BLaER1 (cell line): ENCODE results near the gene DGKB.

ENCODE experiments used
- H3K27ac ChIP-seq: shearing (Covaris generic); formaldehyde crosslinking; 2 replicates; pipeline ENCODE4 v1.8.1; 2022
- H3K27me3 ChIP-seq: shearing (Covaris generic); formaldehyde crosslinking; 2 replicates; pipeline ENCODE4 v1.8.1; 2022
- H3K36me3 ChIP-seq: shearing (Covaris generic); formaldehyde crosslinking; 2 replicates; pipeline ENCODE4 v1.8.1; 2022
- H3K4me1 ChIP-seq: shearing (Covaris generic); formaldehyde crosslinking; 2 replicates; pipeline ENCODE4 v1.8.1; 2022
- H3K4me2 ChIP-seq: shearing (Covaris generic); formaldehyde crosslinking; 2 replicates; pipeline ENCODE4 v1.8.1; 2022
- H3K4me3 ChIP-seq: shearing (Covaris generic); formaldehyde crosslinking; 2 replicates; pipeline ENCODE4 v1.8.1; 2022
- H3K9ac ChIP-seq: shearing (Covaris generic); formaldehyde crosslinking; 2 replicates; pipeline ENCODE4 v1.8.1; 2022
- H3K9me3 ChIP-seq: shearing (Covaris generic); formaldehyde crosslinking; 2 replicates; pipeline ENCODE4 v1.8.1; 2022
- H4K20me1 ChIP-seq: shearing (Covaris generic); formaldehyde crosslinking; 2 replicates; pipeline ENCODE4 v1.8.1; 2022
- Cebpa-rat ChIP-seq: shearing (Covaris generic); IDR thresholded peaks from 2 replicates; pipeline ENCODE4 v1.8.1; 2022

The DGKB gene

DNA sequence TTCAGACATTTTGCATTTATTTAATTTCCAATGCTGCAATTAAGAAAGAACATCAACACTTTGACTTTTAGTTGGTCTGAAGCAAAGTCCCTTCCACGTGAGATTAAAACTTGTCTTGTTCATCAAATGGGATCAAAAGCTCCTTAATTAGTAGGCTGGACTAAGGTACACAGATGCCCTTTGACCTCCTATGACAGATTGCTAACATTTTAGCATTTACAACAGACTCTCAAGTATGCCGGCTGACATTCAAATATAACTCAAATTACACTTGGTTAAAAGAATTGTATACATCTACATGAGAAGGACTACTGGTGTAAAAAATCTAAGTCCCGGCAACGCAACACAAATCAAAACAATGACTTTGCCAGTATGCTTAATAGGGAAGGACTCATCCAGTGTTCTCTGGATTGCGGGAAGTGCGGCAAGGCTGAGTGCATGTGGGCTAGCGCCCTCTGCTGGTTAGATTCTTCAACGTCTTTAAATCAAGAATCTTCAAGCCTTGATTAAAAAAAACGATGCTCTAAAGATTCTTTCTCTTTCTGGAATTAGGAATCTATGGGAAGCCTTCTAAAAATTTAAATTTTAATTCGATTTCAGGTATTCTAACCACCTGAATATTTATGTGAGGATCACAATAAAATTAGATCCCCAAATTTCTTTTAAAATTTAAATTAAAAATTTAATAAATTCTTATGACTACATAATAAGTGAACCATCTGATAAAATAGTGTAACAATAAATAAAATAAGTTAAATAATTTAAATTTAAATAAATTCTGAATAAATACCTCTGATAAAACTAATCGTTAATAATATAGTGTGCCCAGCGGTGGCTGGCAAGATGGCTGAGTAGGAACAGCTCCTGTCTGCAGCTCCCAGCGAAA, 444.7 kb downstream of the DGKB start:
- no peak overlapping the region for H3K9ac ChIP-seq
- no peak overlapping the region for H3K4me3 ChIP-seq
- H3K4me1 ChIP-seq, result no peaks in the 10 kb centered on the region
- H4K20me1 ChIP-seq, result no peaks in the 10 kb centered on the region
- no peaks in the 10 kb centered on the region for H3K36me3 ChIP-seq
- no peak for TF ChIP-seq Cebpa-rat
- H3K27ac ChIP-seq, result no peak overlapping the region
- H3K9me3 ChIP-seq, result no peaks in the 10 kb centered on the region
- H3K27me3 ChIP-seq, result no peaks in the 10 kb centered on the region
- no peak overlapping the region for H3K4me2 ChIP-seq

DNA sequence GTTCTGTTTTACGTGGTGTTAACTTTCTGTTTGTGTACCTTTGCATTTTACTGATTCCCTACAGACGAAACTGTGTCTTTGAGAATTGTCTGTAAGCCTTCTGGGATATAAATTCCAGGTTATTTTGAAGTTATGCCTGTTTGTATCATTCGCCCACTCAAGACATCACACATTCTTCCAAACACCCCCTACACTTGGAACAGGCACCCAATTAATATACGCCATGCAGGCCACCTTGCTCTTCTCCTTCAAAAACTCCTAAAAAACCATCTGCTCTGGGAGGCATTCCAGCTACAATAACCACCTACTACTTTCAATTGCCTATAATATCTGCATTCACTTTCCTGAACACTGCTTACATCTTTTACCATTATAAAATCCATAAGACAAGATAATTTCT, 453.3 kb downstream of the DGKB start:
- TF ChIP-seq Cebpa-rat, result no peak
- Histone ChIP-seq H3K27me3 (no peaks in the 10 kb centered on the region), H3K27ac (no peak overlapping the region), H4K20me1 (no peaks in the 10 kb centered on the region), H3K4me3 (no peak overlapping the region), H3K4me2 (no peak overlapping the region), H3K9ac (no peak overlapping the region), H3K36me3 (no peaks in the 10 kb centered on the region), H3K9me3 (no peaks in the 10 kb centered on the region), H3K4me1 (no peaks in the 10 kb centered on the region)

DNA sequence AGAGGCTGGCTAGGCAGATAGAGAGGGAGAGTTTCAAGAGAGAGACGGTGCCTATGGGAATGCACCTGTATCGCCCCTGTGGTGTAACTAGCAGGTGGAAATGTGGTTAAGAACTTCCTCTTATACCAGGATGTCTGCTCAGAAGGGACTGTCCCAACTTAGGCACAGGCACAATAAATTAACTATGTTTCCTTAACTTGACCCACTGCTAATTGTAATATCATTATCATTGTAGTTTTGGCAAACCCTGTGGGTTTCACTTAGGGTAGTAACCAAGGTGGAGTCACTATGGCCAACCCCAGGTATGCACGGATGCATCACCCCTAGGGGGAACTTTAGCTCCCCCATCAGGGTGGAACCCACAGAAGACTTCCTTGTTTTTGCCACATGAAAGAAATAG, 455.7 kb downstream of the DGKB start:
- Histone ChIP-seq H3K27ac (no peak overlapping the region), H4K20me1 (no peaks in the 10 kb centered on the region), H3K9ac (no peak overlapping the region), H3K9me3 (no peaks in the 10 kb centered on the region), H3K36me3 (no peaks in the 10 kb centered on the region), H3K4me3 (no peak overlapping the region), H3K4me2 (no peak overlapping the region), H3K4me1 (no peaks in the 10 kb centered on the region), H3K27me3 (no peaks in the 10 kb centered on the region)
- TF ChIP-seq Cebpa-rat, result no peak

DNA sequence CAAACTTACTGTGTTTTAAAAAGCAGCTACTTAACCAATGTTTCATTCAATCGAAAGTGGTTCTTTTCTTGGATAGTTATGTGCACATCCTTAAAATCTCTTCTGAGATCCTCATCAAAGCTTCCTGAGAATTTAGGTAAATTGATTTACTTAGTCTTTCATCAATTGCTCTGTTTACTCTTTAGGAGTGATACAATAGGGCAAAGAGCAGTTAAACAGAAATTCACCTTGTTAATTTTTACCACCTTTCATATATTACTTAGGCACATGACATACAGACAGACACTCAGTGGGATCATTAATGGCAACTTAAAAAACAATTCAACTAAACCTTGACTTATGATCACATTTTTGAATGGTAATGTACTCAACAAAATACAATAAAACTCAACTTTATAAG, 456.3 kb downstream of the DGKB start:
- no peaks in the 10 kb centered on the region for H4K20me1 ChIP-seq
- no peak overlapping the region for H3K9ac ChIP-seq
- no peak overlapping the region for H3K4me2 ChIP-seq
- no peak overlapping the region for H3K4me3 ChIP-seq
- H3K27me3 ChIP-seq, result no peaks in the 10 kb centered on the region
- H3K4me1 ChIP-seq, result no peaks in the 10 kb centered on the region
- no peak for TF ChIP-seq Cebpa-rat
- no peaks in the 10 kb centered on the region for H3K36me3 ChIP-seq
- H3K27ac ChIP-seq, result no peak overlapping the region
- no peaks in the 10 kb centered on the region for H3K9me3 ChIP-seq

DNA sequence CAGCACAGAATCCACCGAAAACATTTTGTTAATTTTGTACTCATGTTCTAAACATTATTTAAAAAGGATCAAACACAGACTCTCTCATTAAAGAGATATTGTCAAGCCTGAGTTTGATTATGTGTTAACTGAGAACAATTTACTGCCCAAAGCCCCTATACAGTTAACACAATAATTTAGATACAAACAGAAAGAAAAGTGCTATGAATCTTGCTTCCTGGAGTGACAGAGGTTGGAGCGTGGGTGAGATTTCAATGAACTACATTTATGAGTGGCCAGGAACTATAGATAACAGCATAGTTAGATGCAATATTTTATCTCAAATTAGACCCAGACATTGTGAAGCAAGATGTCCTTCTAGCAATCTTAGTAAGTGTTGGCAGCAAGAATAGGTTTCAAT, 464.2 kb downstream of the DGKB start:
- Histone ChIP-seq H3K27ac (no peak overlapping the region), H3K27me3 (no peaks in the 10 kb centered on the region), H3K9ac (no peak overlapping the region), H3K4me3 (no peak overlapping the region), H3K36me3 (no peaks in the 10 kb centered on the region), H3K9me3 (no peaks in the 10 kb centered on the region), H4K20me1 (no peaks in the 10 kb centered on the region), H3K4me2 (no peak overlapping the region), H3K4me1 (no peaks in the 10 kb centered on the region)
- TF ChIP-seq Cebpa-rat, result no peak

DNA sequence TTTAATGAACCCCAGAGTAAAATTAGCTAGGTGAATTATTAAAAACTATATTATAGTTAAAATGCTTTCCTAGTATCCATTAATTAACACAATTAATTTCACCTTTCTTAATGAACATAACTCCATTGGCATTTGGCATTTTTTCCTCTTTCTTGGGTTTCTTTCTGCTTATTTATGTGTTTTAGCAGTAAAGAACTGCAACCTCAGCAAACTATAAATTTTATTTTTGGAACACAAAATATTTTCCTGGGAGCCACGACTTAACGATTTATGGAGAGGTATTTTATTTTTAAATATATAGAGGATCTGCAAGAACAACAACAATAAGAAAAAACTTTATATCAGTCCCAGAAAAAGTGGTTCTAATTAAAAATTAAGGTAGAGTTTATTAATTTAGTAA, 465.7 kb downstream of the DGKB start:
- no peaks in the 10 kb centered on the region for H3K27me3 ChIP-seq
- H3K4me1 ChIP-seq, result no peaks in the 10 kb centered on the region
- no peaks in the 10 kb centered on the region for H3K9me3 ChIP-seq
- H3K9ac ChIP-seq, result no peak overlapping the region
- TF ChIP-seq Cebpa-rat, result no peak
- no peak overlapping the region for H3K4me3 ChIP-seq
- no peak overlapping the region for H3K27ac ChIP-seq
- H4K20me1 ChIP-seq, result no peaks in the 10 kb centered on the region
- no peaks in the 10 kb centered on the region for H3K36me3 ChIP-seq
- H3K4me2 ChIP-seq, result no peak overlapping the region

DNA sequence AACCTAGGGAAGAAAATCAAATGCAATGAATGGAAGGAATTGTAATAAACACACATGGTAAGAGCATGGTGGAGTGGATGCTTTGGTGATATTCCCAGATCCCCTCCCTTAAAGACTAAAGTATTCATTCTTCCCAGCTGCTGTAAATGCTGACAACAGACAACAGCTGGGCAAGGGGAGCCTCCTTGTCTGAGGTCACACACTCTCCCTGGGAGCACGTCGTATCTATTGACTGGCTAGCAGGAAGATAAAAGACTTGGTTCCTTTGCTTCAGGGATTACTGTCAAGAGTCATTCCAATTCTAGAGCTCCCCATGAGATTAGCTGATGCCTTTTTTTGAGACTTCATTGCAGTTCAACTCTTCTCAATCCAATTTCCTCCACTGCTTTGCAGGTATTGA, 469.6 kb downstream of the DGKB start:
- no peak overlapping the region for H3K9ac ChIP-seq
- no peak for TF ChIP-seq Cebpa-rat
- no peaks in the 10 kb centered on the region for H3K4me1 ChIP-seq
- no peaks in the 10 kb centered on the region for H3K27me3 ChIP-seq
- no peaks in the 10 kb centered on the region for H3K36me3 ChIP-seq
- H3K9me3 ChIP-seq, result no peaks in the 10 kb centered on the region
- no peak overlapping the region for H3K4me3 ChIP-seq
- H3K27ac ChIP-seq, result no peak overlapping the region
- no peak overlapping the region for H3K4me2 ChIP-seq
- H4K20me1 ChIP-seq, result no peaks in the 10 kb centered on the region

DNA sequence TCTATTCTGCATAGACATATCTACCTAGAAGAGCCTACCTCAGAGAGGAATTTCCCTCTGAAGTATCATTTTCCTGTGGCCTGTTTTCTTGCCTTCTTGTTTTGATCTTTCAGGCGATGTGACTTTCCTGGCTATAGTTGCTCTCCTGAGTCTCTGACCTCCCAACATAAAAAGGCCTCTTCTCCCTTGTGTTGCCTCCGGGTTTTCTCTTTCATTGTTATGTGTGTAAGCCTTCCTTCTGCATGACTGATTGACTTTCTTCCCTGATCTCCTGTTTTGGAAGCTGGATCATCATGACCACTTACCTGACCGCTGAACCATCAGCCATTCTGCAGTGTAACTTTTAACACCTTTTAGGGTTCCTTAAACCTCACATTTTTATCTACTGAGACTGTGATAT, 471.6 kb downstream of the DGKB start:
- Histone ChIP-seq H3K27ac (no peak overlapping the region), H3K36me3 (no peaks in the 10 kb centered on the region), H4K20me1 (no peaks in the 10 kb centered on the region), H3K4me2 (no peak overlapping the region), H3K9me3 (no peaks in the 10 kb centered on the region), H3K4me1 (no peaks in the 10 kb centered on the region), H3K27me3 (no peaks in the 10 kb centered on the region), H3K4me3 (no peak overlapping the region), H3K9ac (no peak overlapping the region)
- no peak for TF ChIP-seq Cebpa-rat

DNA sequence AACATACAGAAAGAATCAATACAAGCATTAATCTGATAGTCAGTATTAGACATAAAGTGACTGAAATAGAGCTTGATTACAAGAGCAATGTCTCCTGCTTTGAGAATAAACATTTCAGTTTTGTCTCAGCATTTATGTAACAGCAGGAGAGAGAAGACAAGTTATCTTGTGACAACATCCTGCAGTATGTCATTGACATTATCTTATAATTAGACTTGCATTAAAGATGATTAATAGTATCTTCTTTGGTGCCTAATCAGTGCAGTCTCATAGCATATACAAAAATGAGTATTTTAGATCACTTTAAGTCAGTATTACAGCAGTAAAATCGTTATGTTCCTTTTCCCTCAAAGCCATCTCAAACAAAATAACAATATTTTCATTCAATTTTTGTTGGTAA, 477.0 kb downstream of the DGKB start:
- Histone ChIP-seq H4K20me1 (no peaks in the 10 kb centered on the region), H3K9me3 (no peaks in the 10 kb centered on the region), H3K9ac (no peak overlapping the region), H3K4me3 (no peak overlapping the region), H3K4me1 (no peaks in the 10 kb centered on the region), H3K4me2 (no peak overlapping the region), H3K36me3 (no peaks in the 10 kb centered on the region), H3K27me3 (no peaks in the 10 kb centered on the region), H3K27ac (no peak overlapping the region)
- no peak for TF ChIP-seq Cebpa-rat

DNA sequence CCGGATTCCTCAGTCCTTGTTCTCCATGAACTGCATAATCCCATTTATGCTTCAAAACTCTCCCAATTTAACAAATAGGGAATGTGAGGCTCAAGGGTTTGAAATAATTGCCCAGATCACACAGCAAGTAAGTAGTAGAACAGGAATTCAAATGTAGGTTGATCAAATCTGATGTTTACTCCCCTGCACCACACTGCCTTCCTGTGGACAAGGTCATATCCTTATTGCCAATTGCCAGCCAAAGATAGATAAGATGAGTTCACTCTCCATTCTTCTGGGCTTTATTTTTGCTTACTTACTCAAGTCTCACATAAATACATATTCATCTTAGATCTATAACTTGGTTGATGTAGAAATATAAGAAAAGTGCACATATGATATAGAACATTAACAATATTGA, 477.9 kb downstream of the DGKB start:
- no peak overlapping the region for H3K4me2 ChIP-seq
- no peak overlapping the region for H3K27ac ChIP-seq
- no peaks in the 10 kb centered on the region for H3K9me3 ChIP-seq
- no peak for TF ChIP-seq Cebpa-rat
- H3K36me3 ChIP-seq, result no peaks in the 10 kb centered on the region
- no peak overlapping the region for H3K4me3 ChIP-seq
- H3K4me1 ChIP-seq, result no peaks in the 10 kb centered on the region
- no peak overlapping the region for H3K9ac ChIP-seq
- no peaks in the 10 kb centered on the region for H4K20me1 ChIP-seq
- H3K27me3 ChIP-seq, result no peaks in the 10 kb centered on the region

DNA sequence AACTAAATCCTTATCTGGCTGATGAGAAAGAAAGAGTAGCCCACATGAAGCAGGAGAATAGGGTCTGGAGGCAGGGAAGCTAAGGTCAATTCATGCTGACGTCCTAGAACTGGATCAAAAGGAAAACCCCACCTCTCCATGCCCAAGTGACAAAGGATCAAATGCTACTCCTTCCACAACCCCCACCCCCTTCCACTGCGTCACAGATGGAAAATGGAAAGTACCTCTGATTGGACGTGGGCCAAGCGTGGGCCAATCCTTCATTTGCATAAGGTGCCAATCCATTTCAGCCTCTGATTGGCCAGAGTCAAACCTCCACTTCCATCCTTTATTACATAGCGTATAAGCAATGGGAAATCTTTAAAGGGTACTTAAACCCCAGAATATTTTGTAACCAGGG, 481.8 kb downstream of the DGKB start:
- Histone ChIP-seq H3K36me3 (no peaks in the 10 kb centered on the region), H3K9me3 (no peaks in the 10 kb centered on the region), H3K27ac (no peak overlapping the region), H4K20me1 (no peaks in the 10 kb centered on the region), H3K27me3 (no peaks in the 10 kb centered on the region), H3K9ac (no peak overlapping the region), H3K4me1 (no peaks in the 10 kb centered on the region), H3K4me2 (no peak overlapping the region), H3K4me3 (no peak overlapping the region)
- TF ChIP-seq Cebpa-rat, result no peak
